Fibroblast of lung (primary cell): ENCODE results near the gene ZNF708. TPM values are rescaled to one million over a fixed set of nuclear protein-coding genes. Genes with fewer than 3 reads are reported as not detected.

Experiments used
- DNase-seq, 2 donors: peaks; one replicate each; pipeline versions ENCODE4 v3.0.0 to v3.0.0-alpha.2; 2010; ENCODE audit warnings: low read depth in 2 of 2
- H2AFZ ChIP-seq: 2 replicates; pipeline ENCODE4 v1.5.1; 2012; ENCODE audit warnings: low read length, control low read depth, inconsistent platforms
- H3K27ac ChIP-seq: 2 replicates; pipeline ENCODE4 v1.5.1; 2011; ENCODE audit warnings: low read length, control low read depth; ENCODE audit not compliant: insufficient read depth
- H3K27me3 ChIP-seq: 2 replicates; pipeline ENCODE4 v1.5.1; 2011; ENCODE audit warnings: mild to moderate bottlenecking, low read length; ENCODE audit not compliant: control insufficient read depth, insufficient read depth
- H3K36me3 ChIP-seq: 2 replicates; pipeline ENCODE4 v1.5.1; 2011; ENCODE audit warnings: low read length; ENCODE audit not compliant: control insufficient read depth, insufficient read depth
- H3K4me1 ChIP-seq: 2 replicates; pipeline ENCODE4 v1.5.1; 2011; ENCODE audit warnings: low read length; ENCODE audit not compliant: control insufficient read depth, insufficient read depth; ENCODE audit errors: extremely low read depth
- H3K4me2 ChIP-seq: 2 replicates; pipeline ENCODE4 v1.5.1; 2011; ENCODE audit warnings: low read length, control low read depth; ENCODE audit not compliant: insufficient read depth; ENCODE audit errors: extremely low read depth
- H3K4me3 ChIP-seq, 4 experiments: fragments of 200-600 bp in 1 of 4; sonication (generic) in 1 of 4; replicated peaks in 1 of 4; 2 replicates each; pipeline ENCODE4 v1.5.1; 2011 to 2016; ENCODE audit warnings: low read length in 4 of 4, low read depth in 3 of 4, mild to moderate bottlenecking in 3 of 4, control low read depth in 2 of 4, inconsistent platforms in 1 of 4, mixed read lengths in 1 of 4; ENCODE audit not compliant: insufficient read depth in 1 of 4; ENCODE audit errors: control extremely low read depth in 1 of 4
- H3K79me2 ChIP-seq: 2 replicates; pipeline ENCODE4 v1.5.1; 2012; ENCODE audit warnings: mild to moderate bottlenecking, low read length, inconsistent platforms; ENCODE audit not compliant: control insufficient read depth, insufficient read depth
- H3K9ac ChIP-seq: 2 replicates; pipeline ENCODE4 v1.5.1; 2011; ENCODE audit warnings: mild to moderate bottlenecking, low read length, control low read depth; ENCODE audit not compliant: insufficient read depth
- H3K9me3 ChIP-seq: 2 replicates; pipeline ENCODE4 v1.5.1; 2012; ENCODE audit warnings: low read depth, low read length; ENCODE audit not compliant: control insufficient read depth, insufficient read depth
- H4K20me1 ChIP-seq: 2 replicates; pipeline ENCODE4 v1.5.1; 2011; ENCODE audit warnings: low read length; ENCODE audit not compliant: control insufficient read depth, insufficient read depth; ENCODE audit errors: extremely low read depth
- EZH2 ChIP-seq: IDR thresholded peaks from 2 replicates; pipeline ENCODE4 v1.5.1; 2012; ENCODE audit warnings: low read length, control low read depth, mild to moderate bottlenecking; ENCODE audit errors: missing control alignments
- polyA plus RNA-seq, 2 donors: library from polyadenylated mRNA; depleted of rRNA in 1 of 2; stranded (reverse) in 1 of 2; unstranded in 1 of 2; fragments of >200 nt; gene quantifications; 2 replicates each; pipeline ENCODE4 v1.2.1, GENCODE V29; 2011 to 2012; ENCODE audit warnings: missing spikeins in 1 of 2
- total RNA-seq: library from RNA; depleted of rRNA; stranded (reverse); fragments of >200 nt; gene quantifications from 2 replicates; pipeline ENCODE4 v1.2.1, GENCODE V29; 2014
- TF ChIP-seq, protein P1 (sequence below), 2 donors: IDR thresholded peaks in 1 of 2; conservative IDR thresholded peaks in 1 of 2; 1 replicate in 1 of 2; 2 replicates in 1 of 2; pipeline ENCODE4 v1.5.1; 2011 to 2012; ENCODE audit warnings: low read length in 2 of 2, control low read depth in 1 of 2, inconsistent platforms in 1 of 2, low read depth in 1 of 2, mild to moderate bottlenecking in 1 of 2

Gene ZNF708
- total and polyA plus RNA-seq, 2 donors (not counting 1 experiment from before 2014, with no cell fraction given): 2.5 to 4.6 TPM

DNA sequence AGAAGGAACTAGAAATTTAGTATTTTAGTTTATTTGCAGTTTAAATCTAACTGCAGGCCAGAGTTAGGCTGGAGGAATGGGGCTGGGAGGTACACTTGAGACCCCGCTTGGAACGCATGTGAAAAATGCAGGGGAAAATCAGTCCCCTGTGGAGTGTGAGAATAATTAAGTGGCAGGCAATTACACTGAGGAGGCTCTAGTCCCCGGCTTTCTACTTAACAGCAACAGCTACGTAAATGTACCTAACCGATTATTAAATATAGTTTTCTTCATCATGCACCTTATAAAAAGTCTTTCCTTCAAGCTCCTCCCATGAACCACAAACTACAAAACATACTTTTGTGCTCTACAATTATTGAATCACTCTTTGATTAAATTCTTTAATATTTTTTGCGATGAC is 804 bp downstream of the ZNF708 start:
- no peaks in the 10 kb centered on the region for H3K36me3 ChIP-seq
- peak overlapping the region; percentile 97 for H2AFZ ChIP-seq
- peak overlapping the region; percentile 98 for H3K27ac ChIP-seq
- no peaks in the 10 kb centered on the region for H4K20me1 ChIP-seq
- H3K4me1 ChIP-seq: no peaks in the 10 kb centered on the region
- TF ChIP-seq, protein P1, sequence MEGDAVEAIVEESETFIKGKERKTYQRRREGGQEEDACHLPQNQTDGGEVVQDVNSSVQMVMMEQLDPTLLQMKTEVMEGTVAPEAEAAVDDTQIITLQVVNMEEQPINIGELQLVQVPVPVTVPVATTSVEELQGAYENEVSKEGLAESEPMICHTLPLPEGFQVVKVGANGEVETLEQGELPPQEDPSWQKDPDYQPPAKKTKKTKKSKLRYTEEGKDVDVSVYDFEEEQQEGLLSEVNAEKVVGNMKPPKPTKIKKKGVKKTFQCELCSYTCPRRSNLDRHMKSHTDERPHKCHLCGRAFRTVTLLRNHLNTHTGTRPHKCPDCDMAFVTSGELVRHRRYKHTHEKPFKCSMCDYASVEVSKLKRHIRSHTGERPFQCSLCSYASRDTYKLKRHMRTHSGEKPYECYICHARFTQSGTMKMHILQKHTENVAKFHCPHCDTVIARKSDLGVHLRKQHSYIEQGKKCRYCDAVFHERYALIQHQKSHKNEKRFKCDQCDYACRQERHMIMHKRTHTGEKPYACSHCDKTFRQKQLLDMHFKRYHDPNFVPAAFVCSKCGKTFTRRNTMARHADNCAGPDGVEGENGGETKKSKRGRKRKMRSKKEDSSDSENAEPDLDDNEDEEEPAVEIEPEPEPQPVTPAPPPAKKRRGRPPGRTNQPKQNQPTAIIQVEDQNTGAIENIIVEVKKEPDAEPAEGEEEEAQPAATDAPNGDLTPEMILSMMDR (conservative IDR thresholded peaks at IDR 0.05 in 1 of 2, IDR thresholded peaks at IDR 0.05 in 1 of 2; ENCODE audit: low read depth in 1 of 2, low read length in 2 of 2): no peak
- TF ChIP-seq EZH2: no peak
- peak overlapping the region; percentile 80 to 88 (median 88) for H3K4me3 ChIP-seq
- H3K9ac ChIP-seq: peak overlapping the region; percentile 91
- no peaks in the 10 kb centered on the region for H3K9me3 ChIP-seq
- H3K79me2 ChIP-seq: peaks cover 20% of the 10 kb centered on the region
- no peaks in the 10 kb centered on the region for H3K27me3 ChIP-seq
- peak in 1 of 2 donors; percentile 6 for DNase-seq
- peak overlapping the region; percentile 93 for H3K4me2 ChIP-seq

- H2AFZ ChIP-seq: no peak overlapping the region
- TF ChIP-seq, protein P1 (conservative IDR thresholded peaks at IDR 0.05 in 1 of 2, IDR thresholded peaks at IDR 0.05 in 1 of 2; ENCODE audit: low read depth in 1 of 2, low read length in 2 of 2): no peak
- no peak for TF ChIP-seq EZH2
- no peaks in the 10 kb centered on the region for H3K27me3 ChIP-seq
- H3K9ac ChIP-seq: no peak overlapping the region
- no peaks in the 10 kb centered on the region for H3K9me3 ChIP-seq
- H4K20me1 ChIP-seq: no peaks in the 10 kb centered on the region
- H3K36me3 ChIP-seq: no peaks in the 10 kb centered on the region
- no peaks in the 10 kb centered on the region for H3K4me1 ChIP-seq
- H3K4me3 ChIP-seq: no peak overlapping the region
- no peak overlapping the region for H3K27ac ChIP-seq
- peaks cover 30% of the 10 kb centered on the region for H3K79me2 ChIP-seq
- DNase-seq: no peak
- H3K4me2 ChIP-seq: no peak overlapping the region
Observed at GRCh38 chr19:21326169-21326568, 3.0 kb downstream of the ZNF708 start.

DNA sequence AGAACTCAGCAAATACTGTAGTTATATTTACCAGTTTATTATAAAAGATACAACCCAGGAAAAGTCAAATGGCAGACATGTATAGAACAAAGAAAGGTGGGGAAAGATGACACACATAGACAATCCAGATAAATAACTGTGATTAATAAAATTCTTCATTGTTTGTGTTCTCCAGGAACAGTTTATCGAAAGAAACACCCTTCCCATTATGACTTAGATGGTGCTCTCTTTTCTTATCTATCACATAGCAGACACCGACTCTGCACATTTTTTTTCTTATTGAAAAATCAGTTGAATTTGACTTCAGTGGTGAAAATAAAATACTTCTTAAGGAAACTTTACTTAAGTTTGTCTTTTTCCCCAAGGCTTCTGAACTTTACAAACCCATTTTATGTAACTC is 6.2 kb downstream of the ZNF708 start:
- H3K9me3 ChIP-seq: no peaks in the 10 kb centered on the region
- H3K79me2 ChIP-seq: peaks cover 34% of the 10 kb centered on the region
- no peak overlapping the region for H3K4me3 ChIP-seq
- H3K4me1 ChIP-seq: no peaks in the 10 kb centered on the region
- no peak overlapping the region for H3K9ac ChIP-seq
- no peak overlapping the region for H3K4me2 ChIP-seq
- H2AFZ ChIP-seq: no peak overlapping the region
- no peak overlapping the region for H3K27ac ChIP-seq
- peak in 1 of 2 donors; percentile 2 for DNase-seq
- TF ChIP-seq, protein P1 (conservative IDR thresholded peaks at IDR 0.05 in 1 of 2, IDR thresholded peaks at IDR 0.05 in 1 of 2; ENCODE audit: low read depth in 1 of 2, low read length in 2 of 2): no peak
- no peak for TF ChIP-seq EZH2
- H3K36me3 ChIP-seq: no peaks in the 10 kb centered on the region
- no peaks in the 10 kb centered on the region for H3K27me3 ChIP-seq
- H4K20me1 ChIP-seq: no peaks in the 10 kb centered on the region
